Measurements from ENCODE around the gene ATP6AP2.
"Not testable (repeated sequence)": the region's sequence is repeated elsewhere in the genome, so short reads cannot be mapped to it uniquely, and the experiment has no call there.

The ATP6AP2 gene

GRCh38 chrX:40576291-40576690 lies 4.5 kb upstream of the ATP6AP2 start:
- no peak for DNase-seq

- DNase-seq: no peak
Observed at GRCh38 chrX:40578039-40578695, 2.6 kb upstream of the ATP6AP2 start.

DNA sequence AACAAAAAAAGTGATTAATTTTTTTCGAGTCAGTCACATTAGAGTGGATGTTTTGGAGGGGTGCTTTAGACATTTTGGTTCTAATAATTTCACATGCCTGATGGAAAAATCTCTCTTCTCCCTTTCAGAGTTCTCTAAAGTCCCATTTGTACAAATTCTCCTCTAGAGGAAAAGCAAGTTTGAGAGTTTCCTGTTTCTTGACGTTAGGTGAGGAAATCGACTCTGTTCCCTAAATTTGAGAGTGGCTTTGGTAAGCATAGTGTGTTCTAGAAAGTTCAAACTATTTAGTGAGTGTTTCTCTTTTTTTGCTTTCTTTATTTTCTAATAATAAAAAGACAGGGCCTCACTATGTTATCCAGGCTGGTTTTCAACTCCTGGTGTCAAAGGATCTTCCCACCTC lies 1.6 kb upstream of the ATP6AP2 start:
- DNase-seq: no peak

- DNase-seq: peak; percentile 17
Observed at GRCh38 chrX:40579900-40580536, 752 bp upstream of the ATP6AP2 start.

GRCh38 chrX:40581336-40581920 lies 658 bp downstream of the ATP6AP2 start:
- DNase-seq: no peak

DNA sequence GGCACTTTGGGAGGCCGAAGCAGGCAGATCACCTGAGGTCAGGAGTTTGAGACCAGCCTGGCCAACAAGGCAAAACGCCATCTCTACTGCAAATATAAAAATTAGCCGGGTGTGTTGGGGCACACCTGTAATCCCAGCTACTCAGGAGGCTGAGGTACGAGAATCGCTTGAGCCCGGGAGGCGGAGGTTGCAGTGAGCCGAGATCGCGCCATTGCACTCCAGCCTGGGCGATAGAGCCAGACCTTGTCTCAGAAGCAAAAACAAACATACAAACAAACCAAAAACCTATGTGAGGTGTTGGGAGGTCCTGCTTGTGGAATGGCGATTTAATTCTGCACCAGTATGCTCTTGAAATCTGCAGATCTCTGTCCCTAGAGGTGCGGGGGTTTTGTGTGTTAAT lies 1.4 kb downstream of the ATP6AP2 start:
- not testable (repeated sequence) for DNase-seq

- no peak for DNase-seq
Observed at GRCh38 chrX:40582811-40583210, 2.0 kb downstream of the ATP6AP2 start.

GRCh38 chrX:40587623-40588022 lies 6.9 kb downstream of the ATP6AP2 start:
- DNase-seq: not testable (repeated sequence)

- not testable (repeated sequence) for DNase-seq
Observed at GRCh38 chrX:40589616-40590321, 9.0 kb downstream of the ATP6AP2 start.

DNA sequence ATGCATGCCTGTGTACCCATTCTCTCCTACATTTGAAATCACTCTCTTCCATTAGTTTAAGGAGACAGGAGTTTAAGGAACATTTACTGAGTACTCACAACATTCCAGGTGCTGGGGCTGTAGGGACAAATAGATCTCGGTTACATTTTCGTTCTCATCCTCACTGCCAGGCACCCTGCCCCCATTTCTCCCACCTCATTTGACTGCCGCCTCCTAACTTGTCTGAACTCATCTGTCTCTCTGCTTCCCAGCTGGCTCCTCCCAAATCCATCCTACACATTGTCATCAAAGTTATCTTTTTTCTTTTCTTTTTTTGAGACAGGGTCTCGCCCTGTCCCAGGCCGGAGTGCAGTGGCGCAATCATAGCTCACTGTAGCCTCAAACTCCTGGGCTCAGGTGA lies 22.7 kb downstream of the ATP6AP2 start:
- DNase-seq: no peak

GRCh38 chrX:40607381-40607780 lies 26.6 kb downstream of the ATP6AP2 start:
- DNase-seq: no peak

GRCh38 chrX:40612511-40612910 lies 31.7 kb downstream of the ATP6AP2 start:
- no peak for DNase-seq

GRCh38 chrX:40615976-40616375 lies 35.2 kb downstream of the ATP6AP2 start:
- DNase-seq: no peak

DNA sequence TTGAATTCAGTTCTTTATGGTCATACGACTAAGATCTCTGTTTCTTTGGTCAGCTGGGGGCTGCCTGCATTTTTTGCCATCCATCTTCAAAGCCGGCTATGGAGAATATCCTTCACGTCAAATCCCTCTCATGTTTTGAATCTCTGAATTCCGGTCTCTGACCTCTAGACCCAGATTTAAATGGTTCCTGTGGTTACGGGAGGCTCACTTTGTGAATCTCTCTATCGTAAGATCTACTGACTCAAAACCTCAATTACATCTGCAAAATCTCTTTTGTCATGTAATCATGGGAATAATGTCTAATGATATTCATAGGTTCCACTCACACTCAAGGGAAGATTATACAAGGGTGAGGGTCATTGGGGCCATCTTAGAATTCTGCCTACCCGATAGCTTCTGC lies 36.8 kb downstream of the ATP6AP2 start:
- no peak for DNase-seq

DNA sequence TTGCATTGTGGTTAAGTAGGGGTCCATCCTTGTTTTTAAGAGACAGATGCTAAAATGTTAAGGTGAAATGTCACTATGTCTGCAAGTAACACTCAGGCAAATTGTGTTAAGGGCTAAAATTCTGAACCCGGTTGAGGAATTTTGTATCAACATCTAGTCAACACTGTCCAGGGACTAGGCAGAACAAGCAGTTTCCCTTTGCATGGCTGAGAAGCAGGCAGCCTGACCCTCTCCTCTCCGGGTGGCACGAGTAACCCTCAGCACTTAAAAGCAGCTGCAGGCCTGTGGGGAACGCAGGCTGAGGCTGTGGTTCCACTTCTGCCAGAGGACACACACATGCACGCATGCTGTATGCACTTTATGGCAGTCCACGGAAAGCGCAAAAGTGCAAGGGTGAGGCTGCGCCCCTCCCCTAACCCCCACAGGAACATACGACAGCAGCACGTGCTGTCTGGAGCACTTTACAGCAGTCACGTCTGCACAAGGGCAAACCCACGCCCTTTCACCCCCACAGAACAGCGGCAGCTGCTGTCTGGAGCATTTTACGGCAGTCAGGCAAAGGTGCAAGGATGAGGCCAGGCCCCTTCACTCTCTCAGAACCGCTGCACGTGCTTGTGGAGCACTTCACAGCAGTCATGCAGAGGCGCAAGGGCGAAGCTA lies 41.8 kb downstream of the ATP6AP2 start:
- DNase-seq: no peak

GRCh38 chrX:40623139-40623536 lies 42.4 kb downstream of the ATP6AP2 start, which contains the start of gene MPC1L:
TSS of gene MPC1L (plus strand) at chrX:40623428. CDS start at chrX:40623566, 138 bp downstream.
- DNase-seq: no peak

DNA sequence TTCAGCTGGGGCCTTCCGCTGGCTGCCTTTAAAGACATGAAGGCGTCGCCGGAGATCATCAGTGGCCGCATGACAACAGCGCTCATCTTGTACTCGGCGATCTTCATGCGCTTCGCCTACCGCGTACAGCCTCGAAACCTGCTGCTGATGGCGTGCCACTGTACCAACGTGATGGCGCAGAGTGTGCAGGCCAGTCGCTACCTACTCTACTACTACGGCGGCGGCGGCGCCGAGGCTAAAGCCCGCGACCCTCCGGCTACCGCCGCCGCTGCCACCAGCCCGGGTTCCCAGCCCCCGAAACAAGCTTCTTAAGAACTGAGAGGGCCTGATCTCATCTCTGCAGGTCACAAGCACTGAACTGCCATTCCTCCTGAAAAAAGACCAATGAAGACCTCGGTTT lies 42.9 kb downstream of the ATP6AP2 start:
- DNase-seq: no peak

GRCh38 chrX:40625294-40625693 lies 44.5 kb downstream of the ATP6AP2 start:
- no peak for DNase-seq

DNA sequence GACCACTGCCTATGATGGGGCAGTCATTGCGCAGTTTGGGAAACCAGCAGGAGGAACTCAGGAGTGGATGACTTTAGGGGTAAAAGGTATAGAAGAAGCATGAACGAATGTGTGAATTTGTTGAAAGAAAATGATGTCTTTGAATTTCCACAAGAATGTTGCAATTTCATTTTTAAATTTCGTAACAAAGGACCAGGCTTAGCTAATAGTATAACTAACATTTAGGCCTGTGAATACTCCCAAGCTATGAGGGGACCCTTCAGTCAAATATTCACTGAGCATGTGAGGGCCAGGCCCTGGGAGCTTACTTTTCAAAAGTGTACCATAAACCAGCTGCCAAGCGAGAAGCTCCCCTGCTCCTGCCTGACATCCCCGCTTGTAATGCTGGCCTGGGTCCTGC lies 47.7 kb downstream of the ATP6AP2 start:
- DNase-seq: no peak

- DNase-seq: no peak
Observed at GRCh38 chrX:40632199-40632598, 51.4 kb downstream of the ATP6AP2 start.

DNA sequence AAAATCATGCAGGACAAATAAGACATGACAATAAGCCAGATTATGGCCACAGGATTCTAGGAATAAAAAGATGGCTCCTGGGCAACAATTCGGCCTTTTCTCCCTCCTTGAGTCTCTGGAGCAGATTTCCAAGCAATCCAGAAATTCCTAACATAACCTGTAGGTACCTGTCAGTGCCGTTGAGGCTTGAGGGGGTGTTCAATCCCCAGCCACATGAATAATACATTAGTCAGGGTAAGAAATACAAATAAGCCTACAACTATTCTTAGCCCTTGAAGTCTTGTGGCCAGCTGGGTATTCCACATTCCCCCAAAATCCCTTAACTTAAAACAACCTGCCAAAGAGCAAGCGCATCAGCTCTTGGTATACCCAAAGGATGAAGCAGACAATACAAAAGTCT lies 56.9 kb downstream of the ATP6AP2 start:
- no peak for DNase-seq

DNA sequence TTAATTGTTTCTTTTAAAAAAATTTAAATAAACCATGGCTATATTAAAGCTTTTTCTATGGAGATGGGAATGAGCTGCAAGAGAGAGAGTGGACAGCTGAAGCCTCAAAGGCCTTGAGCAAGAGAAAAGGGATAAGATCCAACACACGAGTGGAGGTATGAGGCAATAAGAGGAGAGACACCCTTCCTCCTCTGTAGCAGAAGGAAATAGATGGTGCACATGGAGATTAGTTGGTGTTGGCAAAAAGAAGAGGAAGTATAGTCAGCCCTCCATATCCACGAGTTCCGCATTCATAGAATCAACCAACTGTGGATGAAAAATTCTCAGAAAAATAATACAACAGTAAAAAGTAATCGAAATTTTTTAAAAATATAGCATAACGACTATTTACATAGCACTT lies 63.4 kb downstream of the ATP6AP2 start:
- DNase-seq: no peak

GRCh38 chrX:40644821-40645358 lies 64.1 kb downstream of the ATP6AP2 start:
- DNase-seq: no peak
